ENCODE data around the gene DUOX1. TPM values are rescaled to one million over a fixed set of nuclear protein-coding genes. Genes with fewer than 3 reads are reported as not detected.
A peak's percentile ranks its signal among the peaks of the same experiment; 100 is the strongest.

Gene DUOX1
- total RNA-seq, 1 experiment from 2014 or later = 19.6 TPM

- peaks cover 2 to 16% of the 10 kb centered on the region in 2 experiments; a peak in 3 of 4 replicates for H3K4me1 ChIP-seq (ENCODE audit: control insufficient read depth in 1 of 2, insufficient read depth in 2 of 2, low read length in 2 of 2)
- H3K9me3 ChIP-seq (ENCODE audit: control insufficient read depth in 1 of 2, insufficient read depth in 1 of 2, low read depth in 1 of 2, low read length in 2 of 2) = no peaks in the 10 kb centered on the region
- ChIA-PET RAD21 (ENCODE audit: low non-redundant PET in 1 of 2, low total read pairs in 2 of 2, uncharacterized antibody in 2 of 2, unreplicated experiment in 2 of 2) (interaction anchor here in 1 of 2 experiments (1.0 kb wide), 1 partner anchor 155 kb away, joined by 3 read pairs; no protein-coding TSS in a partner anchor), CTCF (interaction anchor here (0.6 to 1.3 kb wide), 3 partner anchors 8 to 545 kb away, joined by 3 to 4 read pairs (median 3); partner anchors contain the start of genes DUOX1 and DUOXA1), POLR2A (no interaction called here)
- DNase-seq (ENCODE audit: low read depth, low spot score) = peak; percentile 16
- H3K4me3 ChIP-seq (replicated peaks in 1 of 2; ENCODE audit: low read depth in 1 of 2, low read length in 2 of 2) = no peak overlapping the region
- no peaks in the 10 kb centered on the region for H3K36me3 ChIP-seq (ENCODE audit: control insufficient read depth in 1 of 2, insufficient read depth in 2 of 2, low read length in 2 of 2)
- no TSS peak for BruUV-seq (replicated peaks)
- TF ChIP-seq ELF1 (IDR thresholded peaks at IDR 0.05; ENCODE audit: borderline replicate concordance, low read depth) = no peak
- TF ChIP-seq CBX3 (IDR thresholded peaks at IDR 0.05; ENCODE audit: low read depth) = no peak
- no peak for TF ChIP-seq SP1 (IDR thresholded peaks at IDR 0.05; ENCODE audit: low read depth)
- TF ChIP-seq, protein P1, sequence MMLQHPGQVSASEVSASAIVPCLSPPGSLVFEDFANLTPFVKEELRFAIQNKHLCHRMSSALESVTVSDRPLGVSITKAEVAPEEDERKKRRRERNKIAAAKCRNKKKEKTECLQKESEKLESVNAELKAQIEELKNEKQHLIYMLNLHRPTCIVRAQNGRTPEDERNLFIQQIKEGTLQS (IDR thresholded peaks at IDR 0.05) = no peak
- no peak for TF ChIP-seq FOSL1 (IDR thresholded peaks at IDR 0.05; ENCODE audit: low read depth)
- TF ChIP-seq SRF (IDR thresholded peaks at IDR 0.05; ENCODE audit: low read depth) = no peak
- TF ChIP-seq EZH2phosphoT487 (IDR thresholded peaks at IDR 0.05; ENCODE audit: borderline replicate concordance) = no peak
- no peak for TF ChIP-seq ZBTB33 (IDR thresholded peaks at IDR 0.05; ENCODE audit: extremely low read depth, insufficient replicate concordance, low read length)
- no peak for TF ChIP-seq ZNF274 (IDR thresholded peaks at IDR 0.05; ENCODE audit: low read depth, low read length)
- no peak for TF ChIP-seq ZFX (IDR thresholded peaks at IDR 0.05)
- no peak for TF ChIP-seq RAD21 (IDR thresholded peaks at IDR 0.05; ENCODE audit: low read depth)
- TF ChIP-seq YY1 (IDR thresholded peaks at IDR 0.05; ENCODE audit: extremely low read depth, insufficient replicate concordance, low read depth, low read length) = no peak
- no peak for TF ChIP-seq SIN3A (IDR thresholded peaks at IDR 0.05; ENCODE audit: low read depth)
- no peak for TF ChIP-seq TCF7L2 (IDR thresholded peaks at IDR 0.05; ENCODE audit: borderline replicate concordance, extremely low read depth, insufficient read depth, insufficient read length)
- TF ChIP-seq, protein P2, sequence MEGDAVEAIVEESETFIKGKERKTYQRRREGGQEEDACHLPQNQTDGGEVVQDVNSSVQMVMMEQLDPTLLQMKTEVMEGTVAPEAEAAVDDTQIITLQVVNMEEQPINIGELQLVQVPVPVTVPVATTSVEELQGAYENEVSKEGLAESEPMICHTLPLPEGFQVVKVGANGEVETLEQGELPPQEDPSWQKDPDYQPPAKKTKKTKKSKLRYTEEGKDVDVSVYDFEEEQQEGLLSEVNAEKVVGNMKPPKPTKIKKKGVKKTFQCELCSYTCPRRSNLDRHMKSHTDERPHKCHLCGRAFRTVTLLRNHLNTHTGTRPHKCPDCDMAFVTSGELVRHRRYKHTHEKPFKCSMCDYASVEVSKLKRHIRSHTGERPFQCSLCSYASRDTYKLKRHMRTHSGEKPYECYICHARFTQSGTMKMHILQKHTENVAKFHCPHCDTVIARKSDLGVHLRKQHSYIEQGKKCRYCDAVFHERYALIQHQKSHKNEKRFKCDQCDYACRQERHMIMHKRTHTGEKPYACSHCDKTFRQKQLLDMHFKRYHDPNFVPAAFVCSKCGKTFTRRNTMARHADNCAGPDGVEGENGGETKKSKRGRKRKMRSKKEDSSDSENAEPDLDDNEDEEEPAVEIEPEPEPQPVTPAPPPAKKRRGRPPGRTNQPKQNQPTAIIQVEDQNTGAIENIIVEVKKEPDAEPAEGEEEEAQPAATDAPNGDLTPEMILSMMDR (IDR thresholded peaks at IDR 0.05 in 2 of 3, conservative IDR thresholded peaks at IDR 0.05 in 1 of 3; ENCODE audit: borderline replicate concordance in 1 of 3, insufficient read depth in 1 of 3, low read depth in 2 of 3, low read length in 2 of 3) = no peak
- TF ChIP-seq EGR1 (IDR thresholded peaks at IDR 0.05; ENCODE audit: low read depth) = no peak
- H3K27me3 ChIP-seq (ENCODE audit: insufficient read depth, low read length) = no peaks in the 10 kb centered on the region
- intact Hi-C loops (cut with micrococcal nuclease) = loop anchor here (10.0 kb wide), 1 partner anchor 157 kb away; no protein-coding TSS in a partner anchor
- H2AFZ ChIP-seq (ENCODE audit: low read depth, low read length, poor library complexity, severe bottlenecking) = no peak overlapping the region
- peak overlapping the region; percentile 52 for H3K4me2 ChIP-seq (ENCODE audit: low read length)
- no peak overlapping the region for H3K27ac ChIP-seq (ENCODE audit: low read depth, low read length)
- ATAC-seq = no peak
- H3K9me2 ChIP-seq (ENCODE audit: insufficient read depth) = no peaks in the 10 kb centered on the region
- no peak overlapping the region for H3K9ac ChIP-seq (ENCODE audit: low read length)
- H3K79me2 ChIP-seq (ENCODE audit: insufficient read depth, low read length) = no peaks in the 10 kb centered on the region
- H4K20me1 ChIP-seq (ENCODE audit: insufficient read depth) = no peaks in the 10 kb centered on the region
Measured at GRCh38 chr15:45121706-45122417, 7.9 kb upstream of the DUOX1 start.

Data from HCT116 (cell line).